ENCODE measurements around the gene GABRR2.

DNA sequence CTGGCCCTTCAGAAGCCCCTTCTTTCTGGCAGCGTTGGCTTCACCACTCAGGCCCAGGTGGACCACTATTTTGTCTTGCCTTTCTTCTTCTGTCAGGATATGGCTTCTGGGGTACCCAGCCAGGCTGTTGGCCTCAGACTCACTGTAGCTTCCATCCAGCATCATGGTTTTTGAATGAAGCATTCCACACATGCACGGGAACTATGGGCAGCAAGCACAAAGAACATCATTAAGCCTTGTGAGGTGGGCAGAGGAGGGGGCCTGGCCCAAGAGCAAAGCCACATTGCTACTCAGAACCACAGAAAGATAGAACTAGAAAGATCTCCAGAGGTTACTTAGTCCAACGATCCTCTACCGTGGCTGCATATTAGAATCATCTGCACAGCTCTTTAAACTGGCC is 57.3 kb downstream of the GABRR2 start:
- TF ChIP-seq, protein P1, sequence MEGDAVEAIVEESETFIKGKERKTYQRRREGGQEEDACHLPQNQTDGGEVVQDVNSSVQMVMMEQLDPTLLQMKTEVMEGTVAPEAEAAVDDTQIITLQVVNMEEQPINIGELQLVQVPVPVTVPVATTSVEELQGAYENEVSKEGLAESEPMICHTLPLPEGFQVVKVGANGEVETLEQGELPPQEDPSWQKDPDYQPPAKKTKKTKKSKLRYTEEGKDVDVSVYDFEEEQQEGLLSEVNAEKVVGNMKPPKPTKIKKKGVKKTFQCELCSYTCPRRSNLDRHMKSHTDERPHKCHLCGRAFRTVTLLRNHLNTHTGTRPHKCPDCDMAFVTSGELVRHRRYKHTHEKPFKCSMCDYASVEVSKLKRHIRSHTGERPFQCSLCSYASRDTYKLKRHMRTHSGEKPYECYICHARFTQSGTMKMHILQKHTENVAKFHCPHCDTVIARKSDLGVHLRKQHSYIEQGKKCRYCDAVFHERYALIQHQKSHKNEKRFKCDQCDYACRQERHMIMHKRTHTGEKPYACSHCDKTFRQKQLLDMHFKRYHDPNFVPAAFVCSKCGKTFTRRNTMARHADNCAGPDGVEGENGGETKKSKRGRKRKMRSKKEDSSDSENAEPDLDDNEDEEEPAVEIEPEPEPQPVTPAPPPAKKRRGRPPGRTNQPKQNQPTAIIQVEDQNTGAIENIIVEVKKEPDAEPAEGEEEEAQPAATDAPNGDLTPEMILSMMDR (IDR thresholded peaks at IDR 0.05) = no peak
- TF ChIP-seq POLR2A (IDR thresholded peaks at IDR 0.05) = no peak

Measured in lower leg skin (tissue), 3 donors.